Osteocyte (in vitro differentiated cells): Measurements from ENCODE around the gene RNF167. TPM values are rescaled to one million over a fixed set of nuclear protein-coding genes. Genes with fewer than 3 reads are reported as not detected.
A peak's percentile ranks its signal among the peaks of the same experiment; 100 is the strongest.
"Not testable (repeated sequence)": the region's sequence is repeated elsewhere in the genome, so short reads cannot be mapped to it uniquely, and the experiment has no call there.

Experiments
- DNase-seq: peaks from one replicate; pipeline ENCODE4 v3.0.0; 2021; ENCODE audit warnings: mixed read lengths; ENCODE audit not compliant: unreplicated experiment; ENCODE audit errors: extremely low spot score
- H3K27ac Mint-ChIP-seq: one replicate; pipeline ENCODE4 v1.8.0; 2021; ENCODE audit warnings: mild to moderate bottlenecking, mixed read lengths; ENCODE audit not compliant: unreplicated experiment
- H3K27me3 Mint-ChIP-seq: one replicate; pipeline ENCODE4 v1.8.0; 2021; ENCODE audit warnings: mixed read lengths; ENCODE audit not compliant: unreplicated experiment
- H3K36me3 Mint-ChIP-seq: one replicate; pipeline ENCODE4 v1.8.0; 2021; ENCODE audit warnings: mixed read lengths; ENCODE audit not compliant: unreplicated experiment
- H3K4me1 Mint-ChIP-seq: one replicate; pipeline ENCODE4 v1.8.0; 2021; ENCODE audit warnings: mixed read lengths; ENCODE audit not compliant: unreplicated experiment
- H3K4me3 Mint-ChIP-seq: one replicate; pipeline ENCODE4 v1.8.0; 2021; ENCODE audit warnings: mild to moderate bottlenecking, moderate library complexity, mixed read lengths; ENCODE audit not compliant: unreplicated experiment
- H3K9me3 Mint-ChIP-seq: one replicate; pipeline ENCODE4 v1.8.0; 2021; ENCODE audit warnings: mixed read lengths; ENCODE audit not compliant: unreplicated experiment
- CTCF ChIP-seq: fragments of 200-600 bp; sonication (generic); IDR thresholded peaks from 2 replicates; pipeline ENCODE4 v1.5.0; 2021; ENCODE audit warnings: antibody characterized with exemption, mild to moderate bottlenecking, moderate library complexity
- total RNA-seq: library from RNA; stranded (reverse); gene quantifications from 2 replicates; pipeline ENCODE4 v1.2.1, GENCODE V29; 2021

Gene RNF167
- total RNA-seq, 1 donor from 2014 or later, result 115 TPM

GRCh38 chr17:4903051-4903818, 36.8 kb upstream of the RNF167 start, which contains the start of gene CHRNE:
Gene CHRNE, minus strand, starts transcription at chr17:4903098. Its CDS starts 35 bp downstream, at chr17:4903063.
- Mint-ChIP-seq H3K4me1 (peaks cover 2% of the 10 kb centered on the region), H3K27me3 (no peaks in the 10 kb centered on the region), H3K4me3 (no peak within 1 kb of the TSS), H3K9me3 (no peaks in the 10 kb centered on the region), H3K27ac (no peak within 1 kb of the TSS), H3K36me3 (no peaks in the 10 kb centered on the region)
- peak; percentile 79 for TF ChIP-seq CTCF
- DNase-seq, result no peak

GRCh38 chr17:4906642-4907041, 33.4 kb upstream of the RNF167 start:
- not testable (repeated sequence) for H3K36me3 Mint-ChIP-seq, H3K9me3 Mint-ChIP-seq

GRCh38 chr17:4908301-4908700, 31.8 kb upstream of the RNF167 start:
- H3K27me3 Mint-ChIP-seq, result peaks cover 2% of the 10 kb centered on the region
- no peak for DNase-seq
- H3K4me1 Mint-ChIP-seq, result peaks cover 4% of the 10 kb centered on the region
- no peak overlapping the region for H3K4me3 Mint-ChIP-seq
- H3K9me3 Mint-ChIP-seq, result no peaks in the 10 kb centered on the region
- no peak overlapping the region for H3K27ac Mint-ChIP-seq
- TF ChIP-seq CTCF, result no peak
- no peaks in the 10 kb centered on the region for H3K36me3 Mint-ChIP-seq

More at GRCh38 chr17:4906642-4907041, 33.4 kb upstream of the RNF167 start:
- not testable (repeated sequence) for H3K27ac Mint-ChIP-seq, H3K4me3 Mint-ChIP-seq, H3K27me3 Mint-ChIP-seq, DNase-seq, H3K4me1 Mint-ChIP-seq

- H3K9me3 Mint-ChIP-seq, result no peaks in the 10 kb centered on the region
Observed at GRCh38 chr17:4908711-4909496, 31.2 kb upstream of the RNF167 start.

GRCh38 chr17:4913994-4914393, 26.1 kb upstream of the RNF167 start:
- H3K4me1 Mint-ChIP-seq, result peaks cover 2% of the 10 kb centered on the region
- H3K27me3 Mint-ChIP-seq, result peaks cover 2% of the 10 kb centered on the region
- H3K9me3 Mint-ChIP-seq, result no peaks in the 10 kb centered on the region

More at GRCh38 chr17:4908711-4909496, 31.2 kb upstream of the RNF167 start:
- Mint-ChIP-seq H3K36me3 (no peaks in the 10 kb centered on the region), H3K4me3 (no peak overlapping the region), H3K27ac (no peak overlapping the region), H3K27me3 (peaks cover 2% of the 10 kb centered on the region), H3K4me1 (peaks cover 2% of the 10 kb centered on the region)
- TF ChIP-seq CTCF, result peak; percentile 83
- DNase-seq, result peak; percentile 95

GRCh38 chr17:4914551-4914950, 25.5 kb upstream of the RNF167 start:
- not testable (repeated sequence) for H3K9me3 Mint-ChIP-seq, H3K4me3 Mint-ChIP-seq, DNase-seq, H3K27ac Mint-ChIP-seq, H3K27me3 Mint-ChIP-seq, H3K36me3 Mint-ChIP-seq, H3K4me1 Mint-ChIP-seq

More at GRCh38 chr17:4913994-4914393, 26.1 kb upstream of the RNF167 start:
- no peak overlapping the region for H3K4me3 Mint-ChIP-seq
- no peak for TF ChIP-seq CTCF
- H3K36me3 Mint-ChIP-seq, result no peaks in the 10 kb centered on the region
- H3K27ac Mint-ChIP-seq, result no peak overlapping the region
- no peak for DNase-seq
